Sigmoid colon (tissue), 7 donors: ENCODE data around the gene ZFHX3. TPM values are rescaled to one million over a fixed set of nuclear protein-coding genes. Genes with fewer than 3 reads are reported as not detected.
"Not testable (repeated sequence)": the region's sequence is repeated elsewhere in the genome, so short reads cannot be mapped to it uniquely, and the experiment has no call there.

Experiments
- DNase-seq: peaks from one replicate; pipeline ENCODE4 v3.0.0-alpha.2; 2019
- H3K27ac ChIP-seq, 4 donors: fragments of 200-600 bp; sonication (generic); one replicate each; pipeline ENCODE4 v1.5.1; 2016 to 2019; ENCODE audit warnings: mild to moderate bottlenecking in 1 of 4
- H3K27me3 ChIP-seq, 3 donors: fragments of 200-600 bp; sonication (generic); one replicate each; pipeline ENCODE4 v1.5.1; 2019; ENCODE audit warnings: mild to moderate bottlenecking in 1 of 3
- H3K36me3 ChIP-seq, 4 donors: fragments of 200-600 bp; sonication (generic); one replicate each; pipeline ENCODE4 v1.5.1; 2016 to 2019
- H3K4me1 ChIP-seq, 4 donors: fragments of 200-600 bp; sonication (generic); one replicate each; pipeline ENCODE4 v1.5.1; 2017 to 2019
- H3K4me3 ChIP-seq, 4 donors: fragments of 200-600 bp; sonication (generic); one replicate each; pipeline ENCODE4 v1.5.1; 2017 to 2019; ENCODE audit warnings: mild to moderate bottlenecking in 2 of 4, moderate library complexity in 1 of 4
- H3K9me3 ChIP-seq, 4 donors: fragments of 200-600 bp in 3 of 4; sonication (generic) in 3 of 4; one replicate each; pipeline versions ENCODE4 v1.5.1 to v1.6.1; 2013 to 2019
- CTCF ChIP-seq, 4 experiments: fragments of 450-650 bp in 3 of 4; fragments of 200-600 bp in 1 of 4; IDR thresholded peaks; one replicate each; pipeline ENCODE4 v1.5.1; 2016 to 2019; ENCODE audit warnings: antibody characterized with exemption in 4 of 4, mild to moderate bottlenecking in 3 of 4, moderate library complexity in 2 of 4
- EP300 ChIP-seq, 4 donors: sonication (generic); formaldehyde crosslinking; IDR thresholded peaks; one replicate each; pipeline ENCODE4 v1.6.1; 2017; ENCODE audit warnings: antibody characterized with exemption in 4 of 4
- POLR2A ChIP-seq, 2 donors: fragments of 450-650 bp; IDR thresholded peaks; one replicate each; pipeline ENCODE4 v1.6.1; 2016; ENCODE audit warnings: antibody characterized with exemption in 2 of 2, mild to moderate bottlenecking in 2 of 2, moderate library complexity in 2 of 2
- POLR2AphosphoS5 ChIP-seq, 4 donors: sonication (generic); formaldehyde crosslinking; IDR thresholded peaks; one replicate each; pipeline ENCODE4 v1.6.1; 2017; ENCODE audit warnings: antibody characterized with exemption in 4 of 4
- WGBS, 2 donors: extraction: QIAGEN DNeasy Blood & Tissue Kit; methylation state at CpG; one replicate each; pipeline ENCODE4 v1.1.7; 2013; 5-methylcytosine and 5-hydroxymethylcytosine counted together
- intact Hi-C: fragments of 100-400 bp; cut with DNase I; formaldehyde crosslinking; loops from one replicate; pipeline ENCODE4 v1.15.1; 2023
- polyA plus RNA-seq, 3 donors: library from polyadenylated mRNA; stranded (reverse); fragments of 200-250 nt; gene quantifications; one replicate each; pipeline ENCODE4 v1.2.3, GENCODE V29; 2013
- total RNA-seq, 4 donors: library from RNA; depleted of rRNA; stranded (reverse); fragments of >200 nt; gene quantifications; one replicate each; pipeline ENCODE4 v1.1.0, GENCODE V29; 2016
- donor health status: healthy with polysubstance abuse.
- donor health status: Bipolar disorder and iron deficiency.
- donor health status: healthy.

The ZFHX3 gene
- total and polyA plus RNA-seq, 7 donors, result 0.69 to 38.8 (median 17.8) TPM

- DNase-seq, result no peak
- H3K27ac ChIP-seq, result peak overlapping the region; percentile 83 to 91 (median 86)
- intact Hi-C loops, result loop anchor here (5.0 kb wide), 1 partner anchor 39 kb away; no protein-coding TSS in a partner anchor
- no peaks in the 10 kb centered on the region for H3K36me3 ChIP-seq
- H3K4me1 ChIP-seq, result peaks cover 0 to 82% (median 72%) of the 10 kb centered on the region in 4 donors
- TF ChIP-seq CTCF (IDR thresholded peaks at IDR 0.05) (no peak), EP300 (IDR thresholded peaks at IDR 0.05) (no peak), POLR2A (IDR thresholded peaks at IDR 0.05) (no peak), POLR2AphosphoS5 (IDR thresholded peaks at IDR 0.05) (no peak)
- no peak overlapping the region for H3K4me3 ChIP-seq
- H3K27me3 ChIP-seq, result no peaks in the 10 kb centered on the region
- no peaks in the 10 kb centered on the region for H3K9me3 ChIP-seq
- 90 to 96% methylated on average over 2 of the region's 2 CpGs for WGBS, 2 donors
Observed at GRCh38 chr16:72991211-72991610, 56.7 kb downstream of the ZFHX3 start.

- H3K4me1 ChIP-seq, result peaks cover 0 to 85% (median 78%) of the 10 kb centered on the region in 4 donors
- DNase-seq, result no peak
- no peaks in the 10 kb centered on the region for H3K36me3 ChIP-seq
- no peaks in the 10 kb centered on the region for H3K9me3 ChIP-seq
- H3K27ac ChIP-seq, result peak overlapping the region; percentile 83 to 91 (median 86)
- intact Hi-C loops, result loop anchor here (5.0 kb wide), 1 partner anchor 38 kb away; no protein-coding TSS in a partner anchor
- H3K4me3 ChIP-seq, result peak overlapping the region in 1 of 4 donors; percentile 21
- no peaks in the 10 kb centered on the region for H3K27me3 ChIP-seq
- TF ChIP-seq POLR2AphosphoS5 (IDR thresholded peaks at IDR 0.05) (no peak), CTCF (IDR thresholded peaks at IDR 0.05) (no peak), POLR2A (IDR thresholded peaks at IDR 0.05) (no peak)
- WGBS, 2 donors, result 83 to 84% methylated on average over 14 of the region's 14 CpGs
Observed at GRCh38 chr16:72990571-72990970, 57.4 kb downstream of the ZFHX3 start.

GRCh38 chr16:72989579-72990551 is 58.1 kb downstream of the ZFHX3 start:
- intact Hi-C loops, result loop anchor here (2.0 to 5.0 kb wide), 3 partner anchors 38 to 57 kb away; no protein-coding TSS in a partner anchor
- peak overlapping the region in 3 of 4 donors; percentile 17 to 21 (median 20) for H3K4me3 ChIP-seq
- H3K36me3 ChIP-seq, result no peaks in the 10 kb centered on the region
- peak; percentile 95 for DNase-seq
- WGBS, 2 donors, result 9 to 20% methylated on average over 19 of the region's 19 CpGs
- no peaks in the 10 kb centered on the region for H3K27me3 ChIP-seq
- peaks cover 0 to 92% (median 85%) of the 10 kb centered on the region in 4 donors for H3K4me1 ChIP-seq
- H3K9me3 ChIP-seq, result no peaks in the 10 kb centered on the region
- no peak for TF ChIP-seq POLR2A (IDR thresholded peaks at IDR 0.05)
- TF ChIP-seq POLR2AphosphoS5 (IDR thresholded peaks at IDR 0.05), result peak; percentile 77 to 86 (median 84)
- TF ChIP-seq CTCF (IDR thresholded peaks at IDR 0.05), result no peak
- TF ChIP-seq EP300 (IDR thresholded peaks at IDR 0.05), result peak; percentile 75 to 87 (median 80)
- peak overlapping the region; percentile 83 to 91 (median 86) for H3K27ac ChIP-seq

GRCh38 chr16:72989203-72989578 is 58.7 kb downstream of the ZFHX3 start:
- not testable (repeated sequence) for H3K36me3 ChIP-seq, H3K27me3 ChIP-seq, DNase-seq, H3K9me3 ChIP-seq
- WGBS, 2 donors, result 83 to 90% methylated on average over 7 of the region's 7 CpGs
- Histone ChIP-seq H3K4me1 (peaks cover 0 to 98% (median 89%) of the 10 kb centered on the region in 4 donors), H3K4me3 (peak overlapping the region in 1 of 4 donors; percentile 20), H3K27ac (peak overlapping the region; percentile 83 to 91 (median 86))
- intact Hi-C loops, result loop anchor here (2.0 to 5.0 kb wide), 2 partner anchors 47 to 58 kb away; no protein-coding TSS in a partner anchor

GRCh38 chr16:72988569-72988968 is 59.4 kb downstream of the ZFHX3 start:
- 95 to 100% methylated on average over 1 of the region's 1 CpG for WGBS, 2 donors

More at GRCh38 chr16:72988569-72988968, 59.4 kb downstream of the ZFHX3 start:
- H3K4me3 ChIP-seq, result no peak overlapping the region
- H3K27me3 ChIP-seq, result no peaks in the 10 kb centered on the region
- H3K9me3 ChIP-seq, result no peaks in the 10 kb centered on the region
- H3K4me1 ChIP-seq, result peaks cover 0 to 100% (median 94%) of the 10 kb centered on the region in 4 donors
- no peaks in the 10 kb centered on the region for H3K36me3 ChIP-seq
- peak overlapping the region; percentile 83 to 91 (median 86) for H3K27ac ChIP-seq
- no peak for DNase-seq
- no peak for TF ChIP-seq POLR2A (IDR thresholded peaks at IDR 0.05)
- TF ChIP-seq CTCF (IDR thresholded peaks at IDR 0.05), result no peak
- TF ChIP-seq POLR2AphosphoS5 (IDR thresholded peaks at IDR 0.05), result no peak
- TF ChIP-seq EP300 (IDR thresholded peaks at IDR 0.05), result no peak
- intact Hi-C loops, result loop anchor here (2.0 to 5.0 kb wide), 2 partner anchors 46 to 58 kb away; no protein-coding TSS in a partner anchor
